ENCODE results near the gene LAPTM5. TPM values are rescaled to one million over a fixed set of nuclear protein-coding genes. Genes with fewer than 3 reads are reported as not detected.

LAPTM5 gene
- total and polyA plus RNA-seq, 8 donors = 3.7 to 80.5 (median 10.9) TPM

- 71 to 90% methylated on average over 5 of the region's 5 CpGs for WGBS, 2 donors
- no peaks in the 10 kb centered on the region for H3K4me1 ChIP-seq
- no peaks in the 10 kb centered on the region for H3K9me3 ChIP-seq
- no peaks in the 10 kb centered on the region for H3K27me3 ChIP-seq
- intact Hi-C loops (cut with DNase I) = loop anchor here (2.0 to 10.0 kb wide), 3 partner anchors 106 to 110 kb away; no protein-coding TSS in a partner anchor
- DNase-seq (no peak), ATAC-seq (no peak), FAIRE-seq (no peak)
- no peak for TF ChIP-seq CTCF (IDR thresholded peaks at IDR 0.05)
- H3K36me3 ChIP-seq = no peaks in the 10 kb centered on the region
- no peak overlapping the region for H3K4me3 ChIP-seq
- H3K27ac ChIP-seq = no peak overlapping the region
These were observed 47.2 kb upstream of the LAPTM5 start for GRCh38 chr1:30804822-30805221.

- no peak for DNase-seq
- Histone ChIP-seq H3K9me3 (no peaks in the 10 kb centered on the region), H3K27me3 (no peaks in the 10 kb centered on the region), H3K4me3 (no peak overlapping the region), H3K4me1 (peaks cover 0 to under 1% (median 0%) of the 10 kb centered on the region in 3 donors), H3K27ac (no peak overlapping the region), H3K36me3 (no peaks in the 10 kb centered on the region)
- TF ChIP-seq CTCF (IDR thresholded peaks at IDR 0.05) = no peak
- no peak for FAIRE-seq
- 82 to 88% methylated on average over 7 of the region's 7 CpGs for WGBS, 2 donors
- intact Hi-C loops (cut with DNase I) = loop anchor here (2.0 to 10.0 kb wide), 3 partner anchors 106 to 110 kb away; no protein-coding TSS in a partner anchor
- no peak for ATAC-seq
These were observed 46.8 kb upstream of the LAPTM5 start for GRCh38 chr1:30804352-30804751.

- FAIRE-seq (no peak), DNase-seq (no peak), ATAC-seq (no peak)
- Histone ChIP-seq H3K4me3 (no peak overlapping the region), H3K27ac (no peak overlapping the region), H3K36me3 (no peaks in the 10 kb centered on the region), H3K27me3 (no peaks in the 10 kb centered on the region), H3K4me1 (peaks cover 0 to 9% (median 0%) of the 10 kb centered on the region in 3 donors), H3K9me3 (no peaks in the 10 kb centered on the region)
- 69 to 82% methylated on average over 6 of the region's 6 CpGs for WGBS, 2 donors
- intact Hi-C loops (cut with DNase I) = loop anchor here in 2 of 3 donors (5.0 to 10.0 kb wide), 2 partner anchors 109 to 111 kb away; no protein-coding TSS in a partner anchor
- TF ChIP-seq CTCF (IDR thresholded peaks at IDR 0.05) = no peak
These were observed 46.0 kb upstream of the LAPTM5 start for GRCh38 chr1:30803562-30803961.

GRCh38 chr1:30801771-30802198, 44.2 kb upstream of the LAPTM5 start:
- Histone ChIP-seq H3K4me3 (no peak overlapping the region), H3K36me3 (no peaks in the 10 kb centered on the region), H3K27me3 (no peaks in the 10 kb centered on the region), H3K27ac (no peak overlapping the region), H3K9me3 (no peaks in the 10 kb centered on the region), H3K4me1 (peaks cover 0 to 23% (median 0%) of the 10 kb centered on the region in 3 donors)
- peak; percentile 73 to 87 (median 77) for ATAC-seq
- TF ChIP-seq CTCF (IDR thresholded peaks at IDR 0.05) = peak; percentile 74 to 92 (median 88)
- no peak for FAIRE-seq
- 2 to 3% methylated on average over 19 of the region's 19 CpGs for WGBS, 2 donors
- DNase-seq = peak; percentile 51 to 97 (median 84)
- intact Hi-C loops (cut with DNase I) = loop anchor here in 2 of 3 donors (5.0 to 10.0 kb wide), 2 partner anchors 111 to 113 kb away; no protein-coding TSS in a partner anchor

- H3K4me1 ChIP-seq = peaks cover 0 to 34% (median 0%) of the 10 kb centered on the region in 3 donors
- H3K4me3 ChIP-seq = no peak overlapping the region
- H3K27ac ChIP-seq = peak overlapping the region in 2 of 4 donors; percentile 30 to 52
- no peaks in the 10 kb centered on the region for H3K9me3 ChIP-seq
- TF ChIP-seq CTCF (IDR thresholded peaks at IDR 0.05) = no peak
- H3K27me3 ChIP-seq = no peaks in the 10 kb centered on the region
- DNase-seq (no peak), FAIRE-seq (no peak), ATAC-seq (no peak)
- H3K36me3 ChIP-seq = no peaks in the 10 kb centered on the region
- intact Hi-C loops (cut with DNase I) = no loop called here
These were observed 41.6 kb upstream of the LAPTM5 start for GRCh38 chr1:30799233-30799511.
